HPDE6-E6E7 (cell line): ENCODE results near the gene UNC13D.
"Not testable (repeated sequence)": the region's sequence is repeated elsewhere in the genome, so short reads cannot be mapped to it uniquely, and the experiment has no call there.

Source experiments
- DNase-seq: peaks from one replicate; pipeline ENCODE4 v3.0.0; 2011; ENCODE audit warnings: missing footprints; ENCODE audit errors: extremely low spot score

The UNC13D gene

DNA sequence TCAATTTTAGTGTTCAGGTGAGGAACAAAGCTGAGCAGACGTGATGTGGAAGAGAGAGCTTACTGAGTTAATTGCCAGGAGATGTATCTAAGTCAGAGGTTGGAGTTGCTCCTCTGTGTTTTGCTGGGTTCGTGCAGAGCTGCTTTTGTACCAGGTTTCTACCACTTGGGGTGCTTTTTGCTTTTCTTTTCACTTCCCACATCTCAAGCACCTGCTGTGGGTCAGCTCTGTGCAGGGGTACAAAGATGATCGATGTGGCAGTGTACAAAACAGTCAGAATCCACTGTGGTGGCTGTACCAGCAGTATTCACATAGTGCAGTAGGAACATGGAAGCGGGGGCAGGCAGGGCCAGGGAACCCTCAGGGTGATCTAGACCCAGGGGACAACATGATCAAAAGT is 44.8 kb downstream of the UNC13D start:
- DNase-seq: no peak

DNA sequence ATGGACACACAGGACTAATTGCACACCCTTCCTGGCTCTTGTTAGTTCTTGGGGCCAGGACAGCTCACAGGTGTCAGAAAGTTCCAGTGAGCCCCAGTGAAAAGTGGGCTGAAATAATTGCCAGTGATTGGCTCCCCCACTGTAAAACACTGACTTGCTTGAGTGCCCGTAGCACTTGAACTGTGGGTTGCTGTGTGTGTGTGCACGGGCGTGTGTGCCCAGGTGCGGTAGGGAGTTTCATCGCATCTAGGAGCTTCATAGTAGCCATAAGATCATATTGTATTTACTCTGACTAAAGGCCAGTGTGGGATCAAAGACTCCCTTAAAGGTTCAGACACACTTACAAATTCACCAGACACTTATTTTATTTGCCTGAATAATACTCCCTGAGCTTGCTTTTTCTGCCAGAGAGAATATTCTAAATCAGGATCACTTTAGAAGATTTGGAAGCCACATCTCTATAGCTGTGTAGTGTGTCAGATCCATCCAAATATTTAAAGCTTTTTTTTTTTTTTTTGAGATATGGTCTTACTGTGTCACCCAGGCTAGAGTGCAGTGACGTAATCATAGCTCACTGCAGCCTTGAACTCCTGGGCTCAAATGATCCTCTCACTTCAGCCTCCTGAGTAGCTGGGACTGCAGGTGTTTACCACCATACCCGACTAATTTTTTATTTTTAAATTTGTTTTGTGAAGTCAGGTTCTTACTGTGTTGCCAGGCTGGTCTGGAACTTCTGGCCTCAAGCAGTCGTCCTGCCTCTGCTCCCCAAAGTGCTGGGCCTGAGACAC is 48.2 kb downstream of the UNC13D start:
- no peak for DNase-seq

DNA sequence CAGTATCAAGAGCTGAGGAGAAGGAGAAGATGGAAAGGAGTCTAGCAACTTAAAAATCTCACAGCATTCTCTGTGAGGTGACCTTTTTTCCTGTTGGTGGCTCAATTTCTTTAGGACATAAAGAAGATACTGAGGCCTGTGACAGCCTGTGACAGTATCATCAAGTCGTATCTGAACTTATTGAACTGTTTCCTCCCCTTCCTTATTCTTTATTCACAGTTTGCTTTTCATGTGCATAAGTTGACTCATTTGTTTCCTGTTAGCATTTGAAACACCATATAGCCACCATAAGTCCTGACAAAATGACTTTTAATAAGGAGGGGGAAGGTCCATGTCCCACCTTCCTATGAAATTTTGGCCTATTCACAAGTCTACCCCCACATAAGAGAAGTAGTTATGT is 50.7 kb downstream of the UNC13D start:
- no peak for DNase-seq

DNA sequence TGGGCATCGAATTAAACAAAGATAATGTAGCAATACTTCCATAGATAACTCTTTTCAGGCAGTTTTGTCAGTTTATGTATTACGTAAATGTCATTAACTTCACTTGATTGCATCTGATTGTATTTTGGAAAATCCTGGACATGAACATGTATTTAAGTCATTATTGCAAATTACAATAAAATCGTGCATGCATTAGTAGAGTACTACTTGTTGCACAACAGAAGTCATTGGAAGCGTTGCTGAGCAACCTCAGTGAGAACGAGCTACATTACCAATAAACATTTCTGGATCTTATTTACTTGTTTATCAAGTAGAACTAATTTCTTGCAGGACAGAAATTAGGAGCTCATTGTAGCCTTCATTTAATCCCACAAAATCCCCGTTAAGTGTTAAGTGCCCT is 53.0 kb downstream of the UNC13D start:
- DNase-seq: no peak

DNA sequence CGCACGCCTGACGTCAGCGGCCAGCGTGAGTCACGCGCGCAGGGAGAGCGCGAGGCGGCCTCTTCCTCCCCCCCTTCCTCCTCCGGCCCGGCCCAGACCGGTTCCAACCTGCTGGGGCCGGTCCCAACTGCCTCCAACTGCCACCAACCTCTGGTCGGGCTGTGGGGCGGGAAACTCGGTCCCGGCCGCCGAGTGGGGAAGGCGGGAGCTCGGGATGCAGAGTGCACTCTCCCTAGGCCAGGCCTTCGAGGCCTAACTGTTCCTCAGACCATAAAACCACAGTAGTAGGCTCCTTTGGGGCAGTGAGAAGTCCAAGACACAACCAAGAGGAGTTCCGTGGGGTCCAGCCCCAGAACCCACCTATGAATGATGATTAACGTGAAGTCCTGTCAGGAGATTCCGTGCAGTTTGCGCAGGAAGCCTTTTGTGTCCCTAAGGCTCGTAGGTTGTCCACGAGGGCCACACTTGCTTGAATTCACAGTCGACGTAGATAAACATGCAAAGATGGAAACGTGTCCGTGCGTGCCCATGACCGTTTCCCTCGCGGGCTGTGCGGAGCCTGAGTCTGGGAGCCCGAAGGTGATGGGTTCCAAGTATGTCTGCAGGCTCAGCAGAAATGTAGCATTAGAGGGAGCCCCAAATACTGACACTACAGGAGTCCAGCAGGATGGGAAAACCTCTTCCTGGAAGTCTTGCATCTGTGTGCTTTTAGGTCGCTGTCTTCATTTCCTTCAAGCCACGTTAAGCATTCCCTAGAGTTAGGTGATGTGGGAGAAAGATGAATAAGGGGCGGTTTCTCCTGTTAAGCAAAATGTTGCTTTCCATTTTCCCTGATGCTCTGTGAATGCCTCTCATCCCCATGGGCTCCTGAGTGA is 59.0 kb downstream of the UNC13D start:
- DNase-seq: no peak

DNA sequence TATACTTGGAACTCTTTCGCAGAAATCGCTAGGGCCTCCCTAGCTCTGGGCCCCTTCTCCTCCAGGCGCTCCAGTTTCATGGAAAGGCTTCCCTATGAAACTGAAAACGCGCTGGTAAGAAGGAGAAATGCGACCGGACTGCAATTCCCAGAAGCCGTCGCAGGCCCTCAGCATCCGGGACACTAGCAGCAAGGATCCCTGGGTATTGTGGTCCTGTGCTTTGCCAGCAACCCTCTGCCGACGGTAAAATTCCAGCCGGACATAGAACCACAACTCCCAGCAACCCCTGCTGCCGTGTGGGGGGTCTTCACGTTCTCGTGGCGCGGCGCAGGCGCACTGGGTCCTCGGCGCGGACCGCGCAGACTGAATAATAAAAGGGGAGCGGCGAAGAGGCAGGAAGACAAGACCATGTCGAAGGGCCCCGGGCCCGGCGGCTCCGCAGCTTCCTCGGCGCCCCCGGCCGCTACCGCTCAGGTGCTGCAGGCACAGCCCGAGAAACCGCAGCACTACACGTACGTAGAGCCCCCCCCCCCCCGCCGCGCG is 59.7 kb downstream of the UNC13D start, which contains the start of gene UNK:
UNK (plus strand) TSS at position 334 of the 543 bp plus-strand sequence; CDS start at position 409, 75 bp downstream.
- DNase-seq: peak; percentile 99

DNA sequence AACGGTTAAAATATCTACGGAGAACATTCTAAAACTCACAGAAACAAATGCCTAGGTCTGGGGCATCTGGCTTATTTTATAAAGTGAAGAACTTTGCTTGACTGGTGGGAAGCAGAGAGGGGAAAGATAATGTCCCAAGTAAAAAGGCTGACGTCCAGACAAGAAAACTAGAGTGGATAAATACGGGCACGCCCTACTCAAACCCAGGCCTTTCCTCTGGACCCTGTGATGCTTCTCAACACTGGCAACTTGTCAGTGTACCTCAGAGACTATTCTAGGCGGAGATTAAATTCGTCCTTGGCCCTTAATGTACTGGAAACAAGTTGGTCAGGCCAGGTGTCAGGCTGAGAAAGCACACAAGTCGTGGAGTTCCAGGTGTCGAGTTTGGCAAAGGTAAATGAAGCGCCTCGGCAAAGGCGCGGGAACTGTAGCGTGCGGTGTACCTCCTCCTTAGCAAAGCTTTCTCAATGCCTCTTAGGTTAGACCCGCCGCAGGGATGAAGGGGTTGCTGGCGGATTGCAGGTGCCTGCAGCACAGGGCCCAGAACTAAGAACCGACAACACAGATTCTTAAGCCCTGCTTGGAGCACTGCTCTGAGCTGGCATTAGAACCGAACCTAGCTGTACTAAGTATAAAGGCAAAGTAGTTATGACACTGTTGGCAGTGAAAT is 60.3 kb downstream of the UNC13D start:
- no peak for DNase-seq

DNA sequence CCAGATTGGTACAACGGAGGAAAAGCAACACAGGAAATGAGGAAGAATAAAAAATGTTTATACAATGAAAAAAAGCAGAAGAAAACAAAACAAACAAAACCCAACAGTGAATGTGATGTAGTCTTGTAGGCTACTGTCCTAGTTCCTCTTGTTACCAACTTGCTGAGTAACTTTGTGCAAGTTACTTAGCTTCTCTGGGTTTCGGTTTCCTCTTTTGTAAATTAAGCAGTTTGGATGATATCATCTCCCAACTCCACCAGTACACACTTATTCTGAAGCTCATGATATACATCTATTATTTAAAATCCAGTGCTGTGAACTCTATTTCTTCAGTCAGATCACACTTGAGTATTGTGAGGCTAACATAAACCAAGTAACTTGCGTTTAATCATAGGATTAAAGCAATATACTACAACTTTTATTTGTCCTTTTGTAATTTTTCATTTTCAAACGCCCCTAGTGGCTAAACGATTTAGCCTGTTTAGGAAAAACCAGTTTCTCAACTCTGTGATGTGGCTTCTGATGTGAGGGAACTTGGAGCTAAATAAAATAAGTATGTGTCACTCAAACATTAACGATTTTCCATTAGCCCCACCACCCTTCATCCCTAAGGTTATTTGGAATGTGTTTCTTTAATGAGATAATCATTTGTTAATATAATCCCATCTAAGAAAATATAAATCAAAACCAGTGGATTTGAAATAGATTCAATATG is 61.0 kb downstream of the UNC13D start:
- DNase-seq: no peak

DNA sequence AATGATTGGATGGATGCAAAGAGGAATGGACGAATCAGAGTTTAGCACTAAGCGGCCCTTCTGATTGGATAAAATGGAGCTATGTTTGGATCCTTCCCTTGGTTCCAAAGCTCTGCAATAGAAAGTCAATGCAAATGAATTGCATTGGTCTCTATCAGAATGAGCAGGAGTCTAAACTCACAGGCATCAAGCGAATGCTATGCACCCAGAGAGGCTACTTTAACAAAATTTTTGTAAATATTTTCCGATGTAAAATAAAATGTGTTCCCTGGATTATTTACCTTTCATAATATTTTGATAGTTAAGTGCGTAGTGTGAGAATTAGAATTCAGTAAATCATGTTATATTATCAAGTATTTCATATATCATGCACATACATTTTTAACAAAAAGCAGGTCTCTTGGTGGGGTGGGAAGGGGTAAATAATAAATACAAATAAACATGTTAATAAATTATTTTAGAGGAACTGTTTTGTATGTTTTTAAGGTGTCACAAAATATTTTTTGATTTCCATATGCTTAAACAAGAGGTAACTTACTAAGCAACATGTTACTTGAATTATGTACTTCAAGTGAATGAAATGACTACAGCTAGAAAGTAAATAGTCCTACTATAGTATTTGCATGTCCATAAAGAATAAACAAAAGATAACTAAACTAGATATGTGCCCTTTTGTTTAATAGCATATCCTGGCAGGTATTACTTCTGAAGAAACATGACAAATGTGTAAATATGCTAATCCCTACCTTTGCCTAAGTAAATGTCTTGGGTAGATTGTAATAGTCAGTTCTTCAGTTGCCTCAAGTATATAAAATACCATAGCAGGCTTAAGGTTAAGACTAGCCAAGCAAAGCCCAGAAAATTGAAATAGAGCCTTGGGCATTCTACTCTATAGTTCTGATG is 64.0 kb downstream of the UNC13D start:
- DNase-seq: no peak

DNA sequence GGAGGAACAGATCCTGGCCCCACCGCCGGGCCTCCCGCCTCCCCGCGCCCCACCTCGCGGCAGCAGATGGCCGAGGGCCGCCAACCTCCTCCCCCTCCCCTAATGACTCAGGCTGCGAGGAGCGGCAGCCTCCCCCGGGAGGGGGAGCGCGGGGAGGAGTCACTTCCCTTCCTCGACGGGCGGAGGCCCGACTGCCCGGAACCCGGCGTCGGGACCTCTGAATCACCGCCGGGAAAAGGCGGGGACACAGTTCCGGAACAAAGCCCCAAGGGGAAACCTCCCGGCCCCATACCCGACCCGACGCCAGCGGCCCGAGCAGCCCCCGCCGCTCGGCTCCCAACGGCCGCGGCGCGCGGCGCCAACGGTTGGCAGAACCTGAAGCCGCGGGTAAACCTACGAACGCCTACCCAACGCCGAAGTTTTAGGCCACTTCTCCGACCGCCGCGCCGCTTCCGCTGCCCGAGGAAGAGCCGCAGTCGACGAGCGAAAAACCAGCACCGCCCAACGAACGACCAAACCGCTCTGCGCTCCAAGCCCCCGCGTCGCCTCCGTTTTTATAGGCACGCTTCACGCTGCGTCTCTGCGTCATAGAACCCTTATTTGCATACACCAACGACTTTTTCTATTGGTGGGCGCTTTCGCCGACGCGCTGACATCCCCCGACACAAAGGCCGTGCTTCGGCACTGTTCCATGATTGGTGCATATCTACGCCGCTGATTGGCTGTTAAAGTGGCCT is 64.8 kb downstream of the UNC13D start:
- DNase-seq: peak; percentile 96

DNA sequence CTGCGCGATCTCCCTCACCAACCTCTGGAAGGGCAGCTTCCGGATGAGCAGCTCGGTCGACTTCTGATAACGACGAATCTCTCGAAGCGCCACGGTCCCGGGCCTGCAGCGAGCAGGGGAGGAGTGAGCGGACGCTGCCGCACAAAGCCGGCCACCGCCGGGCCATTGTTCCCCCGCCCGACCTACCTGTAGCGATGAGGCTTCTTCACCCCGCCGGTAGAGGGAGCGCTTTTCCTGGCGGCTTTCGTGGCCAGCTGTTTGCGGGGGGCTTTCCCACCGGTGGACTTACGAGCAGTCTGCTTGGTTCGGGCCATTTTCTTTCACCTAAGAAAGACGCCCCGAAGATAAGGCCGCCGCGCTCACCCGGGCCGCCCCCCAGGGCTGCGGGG is 65.3 kb downstream of the UNC13D start:
- no peak for DNase-seq

DNA sequence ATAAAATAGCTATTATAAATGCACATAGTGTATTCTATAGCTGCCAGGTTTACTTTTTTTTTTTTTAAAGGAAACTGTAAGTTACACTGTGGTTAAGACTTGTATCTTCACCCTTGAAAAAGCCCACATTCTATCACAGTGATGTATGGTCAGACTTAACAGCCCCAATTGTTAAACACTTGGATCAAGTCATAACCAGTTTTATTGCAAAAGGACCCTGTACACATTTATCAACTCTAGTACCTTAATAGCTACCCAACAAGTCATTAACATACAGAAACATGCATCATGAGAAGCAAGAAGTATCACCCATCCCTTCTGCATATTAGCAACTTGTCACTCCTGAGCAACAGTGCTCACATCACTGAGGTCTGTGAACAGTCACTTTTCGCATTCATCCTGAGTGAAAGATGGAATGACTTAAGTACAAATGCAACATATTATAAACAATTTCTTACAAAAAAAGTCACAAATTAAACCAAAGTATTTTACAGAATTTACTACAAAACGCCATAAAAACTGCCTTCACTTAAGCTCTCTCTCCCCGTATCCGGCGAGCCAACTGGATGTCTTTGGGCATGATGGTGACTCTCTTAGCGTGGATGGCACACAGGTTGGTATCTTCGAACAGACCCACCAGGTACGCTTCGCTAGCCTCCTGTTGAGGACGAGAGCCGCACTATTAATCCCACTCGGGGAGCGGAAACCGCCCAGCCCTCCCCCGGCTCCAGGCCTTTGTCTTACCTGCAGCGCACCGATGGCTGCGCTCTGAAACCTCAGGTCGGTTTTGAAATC is 65.9 kb downstream of the UNC13D start:
- not testable (repeated sequence) for DNase-seq

DNA sequence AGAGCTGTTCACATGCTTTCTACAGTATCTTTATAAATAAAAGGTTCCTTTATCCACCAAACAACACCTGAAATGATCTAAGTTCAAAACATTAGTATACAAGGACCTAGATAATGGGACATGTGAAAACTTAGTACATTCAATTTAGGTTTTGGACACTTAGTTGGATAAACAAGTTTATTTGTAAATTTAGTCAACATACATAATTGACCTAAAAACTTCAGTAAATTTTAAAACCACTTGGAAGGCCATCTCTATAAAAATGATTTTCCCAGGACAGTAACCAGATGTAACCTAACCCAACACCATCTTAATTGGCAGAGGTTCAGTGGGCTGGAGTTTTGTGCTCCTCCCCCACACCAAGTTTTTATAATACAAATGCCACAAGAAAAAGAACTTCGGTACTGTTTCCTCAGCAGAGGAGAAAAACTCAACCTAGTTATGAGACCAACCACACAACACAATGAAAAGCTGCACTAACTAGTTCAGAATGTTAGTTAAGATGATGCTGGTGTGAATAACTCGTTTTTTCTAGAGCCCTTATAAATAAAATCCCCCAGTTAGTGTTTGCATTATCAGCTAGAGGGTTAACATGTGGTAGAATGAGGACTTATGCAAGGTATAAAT is 66.8 kb downstream of the UNC13D start:
- DNase-seq: no peak
